ENCODE data around the gene LUZP1. TPM values are rescaled to one million over a fixed set of nuclear protein-coding genes. Genes with fewer than 3 reads are reported as not detected.

LUZP1 gene
- total and polyA plus RNA-seq, 4 donors: 2.6 to 9.3 (median 5.1) TPM

- Histone ChIP-seq H3K4me3 (ENCODE audit: low read depth in 1 of 3, low read length in 3 of 3) (no peak overlapping the region), H3K27ac (ENCODE audit: low read depth in 1 of 2, low read length in 2 of 2) (peak overlapping the region in 1 of 2 donors; percentile 69), H3K36me3 (ENCODE audit: control insufficient read depth in 4 of 4, insufficient read depth in 3 of 4, low read depth in 1 of 4, low read length in 3 of 4) (no peaks in the 10 kb centered on the region), H3K27me3 (ENCODE audit: control insufficient read depth in 4 of 4, insufficient read depth in 4 of 4, low read length in 3 of 4) (no peaks in the 10 kb centered on the region), H3K9me3 (ENCODE audit: control insufficient read depth in 4 of 4, low read length in 3 of 4) (no peaks in the 10 kb centered on the region), H3K9ac (ENCODE audit: low read depth in 1 of 2, low read length in 2 of 2) (no peak overlapping the region), H3K4me1 (ENCODE audit: control insufficient read depth in 4 of 4, insufficient read depth in 4 of 4, low read length in 3 of 4) (peaks cover 0 to 16% (median 5%) of the 10 kb centered on the region in 4 donors)
- 34% methylated on average over 5 of the region's 5 CpGs for WGBS
- TF ChIP-seq RXRA (IDR thresholded peaks at IDR 0.05): peak; percentile 84 to 94
- TF ChIP-seq ZBTB33 (IDR thresholded peaks at IDR 0.05): peak; percentile 20
- TF ChIP-seq ATF3 (IDR thresholded peaks at IDR 0.05): peak; percentile 33
- peak; percentile 40 to 55 for TF ChIP-seq JUND (IDR thresholded peaks at IDR 0.05)
- no peak for TF ChIP-seq EGR1 (IDR thresholded peaks at IDR 0.05; ENCODE audit: low read depth in 2 of 2)
- TF ChIP-seq, protein P1, sequence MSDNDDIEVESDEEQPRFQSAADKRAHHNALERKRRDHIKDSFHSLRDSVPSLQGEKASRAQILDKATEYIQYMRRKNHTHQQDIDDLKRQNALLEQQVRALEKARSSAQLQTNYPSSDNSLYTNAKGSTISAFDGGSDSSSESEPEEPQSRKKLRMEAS (IDR thresholded peaks at IDR 0.05): peak; percentile 50
- peak in 1 of 2 donors; percentile 64 for TF ChIP-seq RAD21 (IDR thresholded peaks at IDR 0.05)
- TF ChIP-seq TAF1 (conservative IDR thresholded peaks at IDR 0.05): no peak
- no peak for TF ChIP-seq FOXA1 (IDR thresholded peaks at IDR 0.05)
- TF ChIP-seq HNF4A (conservative IDR thresholded peaks at IDR 0.05): peak; percentile 93 to 95
- TF ChIP-seq, protein P2, sequence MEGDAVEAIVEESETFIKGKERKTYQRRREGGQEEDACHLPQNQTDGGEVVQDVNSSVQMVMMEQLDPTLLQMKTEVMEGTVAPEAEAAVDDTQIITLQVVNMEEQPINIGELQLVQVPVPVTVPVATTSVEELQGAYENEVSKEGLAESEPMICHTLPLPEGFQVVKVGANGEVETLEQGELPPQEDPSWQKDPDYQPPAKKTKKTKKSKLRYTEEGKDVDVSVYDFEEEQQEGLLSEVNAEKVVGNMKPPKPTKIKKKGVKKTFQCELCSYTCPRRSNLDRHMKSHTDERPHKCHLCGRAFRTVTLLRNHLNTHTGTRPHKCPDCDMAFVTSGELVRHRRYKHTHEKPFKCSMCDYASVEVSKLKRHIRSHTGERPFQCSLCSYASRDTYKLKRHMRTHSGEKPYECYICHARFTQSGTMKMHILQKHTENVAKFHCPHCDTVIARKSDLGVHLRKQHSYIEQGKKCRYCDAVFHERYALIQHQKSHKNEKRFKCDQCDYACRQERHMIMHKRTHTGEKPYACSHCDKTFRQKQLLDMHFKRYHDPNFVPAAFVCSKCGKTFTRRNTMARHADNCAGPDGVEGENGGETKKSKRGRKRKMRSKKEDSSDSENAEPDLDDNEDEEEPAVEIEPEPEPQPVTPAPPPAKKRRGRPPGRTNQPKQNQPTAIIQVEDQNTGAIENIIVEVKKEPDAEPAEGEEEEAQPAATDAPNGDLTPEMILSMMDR (IDR thresholded peaks at IDR 0.05; ENCODE audit: low read depth, low read length, missing input control): no peak
- TF ChIP-seq GABPA (IDR thresholded peaks at IDR 0.05 in 1 of 2, conservative IDR thresholded peaks at IDR 0.05 in 1 of 2): peak; percentile 25 to 39
- peak; percentile 91 for TF ChIP-seq SP1 (IDR thresholded peaks at IDR 0.05)
- TF ChIP-seq FOXA2 (IDR thresholded peaks at IDR 0.05): peak; percentile 59
- TF ChIP-seq YY1 (IDR thresholded peaks at IDR 0.05): peak; percentile 59
- TF ChIP-seq NR2F2 (IDR thresholded peaks at IDR 0.05): peak; percentile 28
- peak; percentile 32 for TF ChIP-seq REST (IDR thresholded peaks at IDR 0.05)
- TF ChIP-seq HNF4G (IDR thresholded peaks at IDR 0.05): peak; percentile 94
- peak; percentile 40 for DNase-seq (ENCODE audit: low spot score)
These were observed 19.0 kb upstream of the LUZP1 start for GRCh38 chr1:23187637-23188036.

Data from liver (tissue), 9 donors.